ENCODE results near the gene VGLL4. TPM values are rescaled to one million over a fixed set of nuclear protein-coding genes. Genes with fewer than 3 reads are reported as not detected.

Gene VGLL4
- total RNA-seq, 1 donor from 2014 or later: 45.5 TPM

DNA sequence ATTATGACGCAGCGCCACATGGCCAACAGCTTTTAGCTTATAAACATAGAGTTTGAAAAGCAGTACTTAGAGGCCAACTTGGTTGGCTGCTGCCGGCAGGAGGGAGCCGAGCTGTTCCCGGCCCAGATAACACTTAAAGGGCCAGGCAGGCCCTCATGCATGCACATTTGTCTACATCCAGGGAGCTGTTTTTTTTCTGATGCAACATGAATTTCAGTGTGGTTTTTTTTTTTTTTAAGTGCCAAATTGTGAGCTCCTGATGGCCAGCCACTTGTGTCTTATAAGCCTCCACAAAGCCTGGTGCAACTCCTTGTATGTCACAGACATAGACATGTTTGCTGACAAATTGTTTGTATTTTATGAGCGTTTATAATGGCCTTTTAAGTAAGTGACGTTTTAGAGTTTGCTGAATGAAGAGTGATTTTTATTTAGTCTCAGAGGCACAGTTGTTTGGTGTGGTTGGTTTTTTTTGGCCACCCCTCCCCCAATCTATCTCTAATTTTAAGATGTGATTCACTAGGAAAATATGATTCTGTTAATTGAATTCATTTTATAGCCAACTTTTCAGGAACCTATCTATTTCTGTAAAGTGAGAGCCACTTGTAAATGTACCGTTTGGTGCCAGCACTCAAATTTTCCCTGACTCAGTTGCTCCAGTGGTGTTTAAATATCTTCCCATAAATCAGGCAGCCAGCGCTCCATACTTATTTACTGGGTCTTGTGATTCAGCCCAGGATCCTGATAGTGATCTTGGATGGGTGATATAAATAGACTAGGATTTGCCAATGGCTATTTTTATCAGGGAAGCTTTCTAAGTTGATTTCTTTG lies 134.3 kb downstream of the VGLL4 start:
- Histone ChIP-seq H3K4me1 (peaks cover 55% of the 10 kb centered on the region), H3K36me3 (no peaks in the 10 kb centered on the region), H3K27me3 (ENCODE audit: low read depth) (no peaks in the 10 kb centered on the region), H3K27ac (peak overlapping the region; percentile 59), H3K4me3 (peak overlapping the region; percentile 2), H3K9me3 (no peaks in the 10 kb centered on the region)
- TF ChIP-seq CTCF (IDR thresholded peaks at IDR 0.05): peak; percentile 14
- DNase-seq: peak; percentile 67
- ATAC-seq: peak; percentile 89 to 90
- intact Hi-C loops (cut with DNase I): no loop called here

DNA sequence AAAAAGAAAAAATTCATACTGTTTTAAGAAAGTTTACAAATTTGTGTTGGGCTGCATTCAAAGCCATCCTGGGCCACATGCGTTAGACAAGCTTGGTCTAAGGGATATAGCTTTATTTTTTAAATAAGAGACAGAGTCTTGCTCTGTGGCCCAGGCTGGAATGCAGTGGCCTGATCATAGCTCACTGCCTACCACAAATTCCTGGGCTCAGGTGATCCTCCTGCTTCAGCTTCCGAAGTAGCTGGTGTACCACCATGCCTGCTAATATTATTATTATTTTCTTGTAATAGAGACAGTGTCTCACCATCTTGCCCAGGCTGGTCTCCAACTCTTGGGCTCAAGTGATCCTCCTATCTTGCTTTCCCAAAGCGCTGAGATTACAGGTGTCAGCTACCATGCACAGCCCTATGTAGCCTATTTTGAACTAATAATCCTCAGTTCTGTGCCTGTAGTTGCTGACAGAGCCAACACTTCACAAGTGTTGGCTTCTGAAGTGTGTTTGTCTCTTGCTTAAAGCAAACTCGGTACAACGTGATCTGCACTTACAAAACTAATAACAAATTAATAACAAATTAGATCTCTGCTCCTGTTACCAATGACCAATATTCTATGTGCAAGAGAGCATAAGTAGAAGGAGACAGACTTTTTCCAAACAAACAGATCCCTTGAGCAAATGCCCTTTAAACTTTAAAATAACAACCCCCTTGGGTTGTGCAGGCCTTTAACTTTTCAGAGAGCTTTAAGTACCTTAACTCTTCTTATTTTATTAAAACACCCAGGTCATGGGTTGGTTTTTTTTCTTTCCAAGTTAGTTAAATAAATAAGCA lies 135.2 kb downstream of the VGLL4 start:
- ATAC-seq (peak; percentile 41 to 68), DNase-seq (no peak)
- Histone ChIP-seq H3K4me3 (peak overlapping the region; percentile 2), H3K9me3 (no peaks in the 10 kb centered on the region), H3K27ac (peak overlapping the region; percentile 59), H3K27me3 (ENCODE audit: low read depth) (no peaks in the 10 kb centered on the region), H3K36me3 (no peaks in the 10 kb centered on the region), H3K4me1 (peaks cover 47% of the 10 kb centered on the region)
- intact Hi-C loops (cut with DNase I): no loop called here
- no peak for TF ChIP-seq CTCF (IDR thresholded peaks at IDR 0.05)

- Histone ChIP-seq H3K27ac (peak overlapping the region; percentile 59), H3K36me3 (no peaks in the 10 kb centered on the region), H3K9me3 (no peaks in the 10 kb centered on the region), H3K4me1 (peaks cover 43% of the 10 kb centered on the region), H3K27me3 (ENCODE audit: low read depth) (no peaks in the 10 kb centered on the region), H3K4me3 (no peak overlapping the region)
- intact Hi-C loops (cut with DNase I): no loop called here
- no peak for TF ChIP-seq CTCF (IDR thresholded peaks at IDR 0.05)
- DNase-seq (no peak), ATAC-seq (no peak)
Observed at GRCh38 chr3:11507719-11508118, 136.0 kb downstream of the VGLL4 start.

Other genes with a start within 250 kb of the VGLL4 start
- gene TAMM41, start 203.0 kb upstream of the VGLL4 start, total RNA-seq: 14.9 TPM